HG03103 (cell line): ENCODE results near the gene OR5K1.

ENCODE experiments used
- ATAC-seq: cut with Tn5 transposase; IDR thresholded peaks from one replicate; pipeline ENCODE4 v1.9.1; 2021; ENCODE audit warnings: low read depth; ENCODE audit not compliant: unreplicated experiment

OR5K1 gene

DNA sequence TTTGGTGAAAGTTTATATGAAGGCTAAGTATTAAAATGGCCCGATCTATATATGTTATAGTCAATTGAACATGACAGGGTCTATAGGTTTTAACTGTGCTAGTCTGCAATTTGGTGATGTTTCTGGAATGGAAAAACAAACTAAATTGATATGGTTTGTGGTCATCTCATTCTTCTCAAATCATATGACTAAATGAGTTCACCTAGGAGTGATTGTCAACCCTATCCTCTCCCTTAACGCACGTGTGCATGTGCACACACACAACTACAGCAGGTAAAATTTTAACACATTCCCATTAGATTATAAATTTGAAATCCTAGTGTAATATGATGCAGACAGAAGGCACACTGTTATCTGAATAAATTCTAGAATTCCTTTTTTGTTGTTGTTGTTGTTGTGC is 50.7 kb downstream of the OR5K1 start:
- ATAC-seq, result no peak

DNA sequence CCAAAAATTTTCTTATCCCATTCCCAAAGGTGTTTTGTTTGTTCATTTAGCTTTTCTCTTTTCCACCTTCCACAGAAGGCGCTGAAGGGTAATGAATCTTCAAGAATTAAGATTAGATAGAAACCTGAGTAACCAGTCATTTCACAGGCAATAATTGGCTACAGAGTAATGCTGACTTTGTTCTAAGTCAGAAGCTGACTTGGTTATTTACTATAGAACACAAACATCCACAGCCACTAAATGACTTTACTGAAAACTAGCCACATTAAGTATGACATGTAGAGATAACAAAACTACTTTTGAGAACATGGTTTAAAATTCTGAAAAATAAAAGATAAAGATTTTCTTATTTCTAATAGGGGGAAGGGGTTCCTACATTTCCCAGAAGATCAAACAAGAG is 51.9 kb downstream of the OR5K1 start:
- no peak for ATAC-seq

DNA sequence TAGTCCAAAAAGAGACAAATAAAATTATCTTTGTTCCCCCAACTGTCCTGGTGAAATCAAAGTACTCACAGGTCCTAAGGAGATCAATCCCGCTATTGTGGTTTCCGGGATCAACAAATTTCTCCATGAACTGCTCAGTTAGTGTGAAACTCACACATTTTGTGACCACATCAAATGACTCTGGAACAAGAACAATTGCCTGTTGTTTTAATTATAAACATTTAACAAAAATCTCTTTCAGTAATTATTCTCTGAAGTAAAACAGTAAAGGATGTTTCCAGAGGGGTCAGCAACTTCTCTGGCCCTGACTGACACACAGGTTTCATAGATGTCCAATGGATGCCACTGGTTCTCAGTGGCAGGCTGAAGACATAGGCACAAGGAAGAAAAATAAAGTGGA is 55.8 kb downstream of the OR5K1 start:
- no peak for ATAC-seq

DNA sequence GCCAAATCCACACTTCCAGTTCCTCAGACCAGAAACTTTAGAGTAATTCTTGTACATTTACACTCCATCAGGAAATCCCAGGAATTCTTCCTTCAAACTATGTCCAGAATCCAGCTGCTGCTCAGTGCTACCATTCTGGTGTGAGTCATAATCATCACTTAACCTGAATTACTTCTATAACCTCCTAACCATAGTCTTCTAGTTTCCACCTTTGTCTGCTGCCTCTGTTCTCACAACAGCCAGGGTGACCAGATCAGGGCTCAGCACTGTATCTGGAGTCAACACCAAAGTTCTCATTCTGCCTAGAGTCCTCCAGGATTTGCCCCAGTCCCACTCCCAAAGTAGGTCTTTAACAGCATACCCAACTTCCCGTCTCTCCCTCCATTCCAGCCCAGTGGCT is 56.4 kb downstream of the OR5K1 start:
- ATAC-seq, result no peak

DNA sequence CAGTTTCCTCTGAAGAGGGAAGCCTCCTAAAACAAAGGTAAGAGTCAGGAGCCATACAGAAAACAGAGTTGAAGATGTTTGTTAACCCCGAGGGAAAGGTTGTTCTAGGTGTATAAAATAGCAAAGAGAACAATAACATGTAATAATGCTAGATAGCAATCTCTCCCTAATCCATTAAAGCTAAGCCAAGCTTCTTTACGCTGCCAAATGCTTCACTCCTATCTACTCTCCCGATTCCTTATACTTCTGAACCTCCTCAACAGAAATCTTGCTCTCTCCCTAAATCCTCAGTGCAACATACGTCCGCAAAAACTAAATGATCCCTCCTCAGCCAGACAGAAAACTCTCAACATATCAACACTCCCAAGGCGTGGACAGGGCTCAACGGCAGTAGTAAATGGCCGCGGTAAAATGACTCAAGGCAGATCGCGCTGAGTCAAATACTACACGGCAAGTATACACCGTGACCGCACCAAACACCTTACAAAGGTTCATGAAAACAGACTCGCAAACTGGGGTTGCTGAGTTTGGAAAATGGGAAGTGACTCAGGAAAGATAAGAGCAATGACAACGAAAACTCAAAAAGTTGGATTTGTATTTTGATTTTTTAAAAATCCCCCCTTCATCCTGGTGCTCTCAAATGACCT is 59.0 kb downstream of the OR5K1 start:
- ATAC-seq, result peak; percentile 35
